Measurements from ENCODE around the gene NUDT22.

NUDT22 gene

DNA sequence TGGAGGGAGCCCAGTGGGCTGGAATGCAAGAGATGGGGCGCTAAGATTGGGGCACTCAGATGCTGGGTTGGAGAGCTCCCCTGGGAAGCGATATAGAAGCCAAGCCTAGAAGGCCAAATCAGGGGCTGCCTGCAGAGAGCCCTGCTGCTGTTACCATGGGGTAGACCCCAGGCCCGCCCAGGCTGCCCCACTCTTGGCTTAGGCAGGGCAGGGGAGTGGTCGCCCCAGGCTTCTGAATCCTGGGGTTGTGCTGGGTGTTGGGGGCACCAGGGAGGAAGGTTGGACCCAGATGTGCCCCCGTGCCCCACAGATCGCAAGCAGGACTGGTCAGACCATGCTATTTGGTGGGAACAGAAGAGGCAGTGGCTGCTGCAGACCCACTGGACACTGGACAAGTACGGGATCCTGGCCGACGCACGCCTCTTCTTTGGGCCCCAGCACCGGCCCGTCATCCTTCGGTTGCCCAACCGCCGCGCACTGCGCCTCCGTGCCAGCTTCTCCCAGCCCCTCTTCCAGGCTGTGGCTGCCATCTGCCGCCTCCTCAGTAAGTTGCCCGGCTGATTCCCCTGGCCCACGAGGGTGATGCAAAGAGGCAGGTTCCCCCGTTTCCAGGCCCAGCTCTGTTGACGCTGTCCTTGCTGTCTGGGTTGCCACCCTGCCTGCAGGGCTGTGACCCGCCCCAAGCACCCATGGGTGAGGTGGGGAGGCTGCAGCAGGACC is 15.6 kb upstream of the NUDT22 start:
- TF ChIP-seq, protein P1, sequence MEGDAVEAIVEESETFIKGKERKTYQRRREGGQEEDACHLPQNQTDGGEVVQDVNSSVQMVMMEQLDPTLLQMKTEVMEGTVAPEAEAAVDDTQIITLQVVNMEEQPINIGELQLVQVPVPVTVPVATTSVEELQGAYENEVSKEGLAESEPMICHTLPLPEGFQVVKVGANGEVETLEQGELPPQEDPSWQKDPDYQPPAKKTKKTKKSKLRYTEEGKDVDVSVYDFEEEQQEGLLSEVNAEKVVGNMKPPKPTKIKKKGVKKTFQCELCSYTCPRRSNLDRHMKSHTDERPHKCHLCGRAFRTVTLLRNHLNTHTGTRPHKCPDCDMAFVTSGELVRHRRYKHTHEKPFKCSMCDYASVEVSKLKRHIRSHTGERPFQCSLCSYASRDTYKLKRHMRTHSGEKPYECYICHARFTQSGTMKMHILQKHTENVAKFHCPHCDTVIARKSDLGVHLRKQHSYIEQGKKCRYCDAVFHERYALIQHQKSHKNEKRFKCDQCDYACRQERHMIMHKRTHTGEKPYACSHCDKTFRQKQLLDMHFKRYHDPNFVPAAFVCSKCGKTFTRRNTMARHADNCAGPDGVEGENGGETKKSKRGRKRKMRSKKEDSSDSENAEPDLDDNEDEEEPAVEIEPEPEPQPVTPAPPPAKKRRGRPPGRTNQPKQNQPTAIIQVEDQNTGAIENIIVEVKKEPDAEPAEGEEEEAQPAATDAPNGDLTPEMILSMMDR (IDR thresholded peaks at IDR 0.05; ENCODE audit: low read depth, low read length, missing control alignments): no peak
- no peak overlapping the region for H3K4me3 ChIP-seq (ENCODE audit: low read depth, low read length)
- no peak for DNase-seq (ENCODE audit: low read depth)

DNA sequence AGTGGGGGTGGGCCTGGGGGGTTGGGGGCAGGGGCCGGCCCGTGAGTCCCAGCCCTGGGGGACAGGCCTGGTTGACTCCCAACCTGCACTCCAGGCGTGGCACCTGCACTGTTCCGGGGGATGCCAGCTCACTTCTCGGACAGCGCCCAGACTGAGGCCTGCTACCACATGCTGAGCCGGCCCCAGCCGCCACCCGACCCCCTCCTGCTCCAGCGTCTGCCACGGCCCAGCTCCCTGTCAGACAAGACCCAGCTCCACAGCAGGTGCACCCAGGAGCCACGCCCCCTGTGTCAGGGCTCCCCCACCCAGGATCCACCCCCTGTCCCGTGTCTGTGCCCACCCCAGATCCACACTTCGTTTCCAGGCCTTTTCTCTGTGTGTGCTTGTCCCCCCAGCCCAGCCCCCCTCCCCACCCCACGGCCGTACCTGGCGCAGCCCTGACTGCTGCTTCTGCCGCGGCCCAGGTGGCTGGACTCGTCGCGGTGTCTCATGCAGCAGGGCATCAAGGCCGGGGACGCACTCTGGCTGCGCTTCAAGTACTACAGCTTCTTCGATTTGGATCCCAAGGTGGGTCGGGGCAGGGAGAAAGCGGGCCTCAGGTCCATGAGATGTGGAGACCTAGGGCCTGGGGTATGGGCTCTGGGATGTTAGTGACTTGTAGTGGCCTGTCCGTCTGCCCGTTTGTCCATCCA is 14.7 kb upstream of the NUDT22 start:
- no peak for DNase-seq (ENCODE audit: low read depth)
- no peak overlapping the region for H3K4me3 ChIP-seq (ENCODE audit: low read depth, low read length)
- TF ChIP-seq, protein P1 (IDR thresholded peaks at IDR 0.05; ENCODE audit: low read depth, low read length, missing control alignments): no peak

DNA sequence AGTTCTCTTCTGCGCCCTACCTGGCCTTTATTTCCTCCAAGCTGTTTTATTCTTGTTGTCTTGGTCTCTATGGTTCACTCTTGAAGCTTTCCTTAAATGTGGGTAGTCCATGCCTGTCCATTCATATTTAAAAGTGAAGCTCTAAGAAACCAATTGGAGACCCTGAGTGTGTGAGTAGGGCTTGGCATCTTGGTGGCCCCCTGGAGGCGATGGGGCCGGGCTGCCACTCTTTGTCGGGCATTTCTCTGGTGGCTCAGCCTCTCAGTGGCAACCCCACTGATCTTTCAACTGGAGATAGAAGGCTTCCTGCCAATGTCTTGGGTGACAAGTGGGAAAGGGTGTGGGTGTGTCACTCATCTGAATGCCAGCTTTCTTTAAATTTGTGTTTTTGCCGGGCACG is 9.2 kb upstream of the NUDT22 start:
- TF ChIP-seq, protein P1 (IDR thresholded peaks at IDR 0.05; ENCODE audit: low read depth, low read length, missing control alignments): peak; percentile 8
- H3K4me3 ChIP-seq (ENCODE audit: low read depth, low read length): no peak overlapping the region
- DNase-seq (ENCODE audit: low read depth): no peak

DNA sequence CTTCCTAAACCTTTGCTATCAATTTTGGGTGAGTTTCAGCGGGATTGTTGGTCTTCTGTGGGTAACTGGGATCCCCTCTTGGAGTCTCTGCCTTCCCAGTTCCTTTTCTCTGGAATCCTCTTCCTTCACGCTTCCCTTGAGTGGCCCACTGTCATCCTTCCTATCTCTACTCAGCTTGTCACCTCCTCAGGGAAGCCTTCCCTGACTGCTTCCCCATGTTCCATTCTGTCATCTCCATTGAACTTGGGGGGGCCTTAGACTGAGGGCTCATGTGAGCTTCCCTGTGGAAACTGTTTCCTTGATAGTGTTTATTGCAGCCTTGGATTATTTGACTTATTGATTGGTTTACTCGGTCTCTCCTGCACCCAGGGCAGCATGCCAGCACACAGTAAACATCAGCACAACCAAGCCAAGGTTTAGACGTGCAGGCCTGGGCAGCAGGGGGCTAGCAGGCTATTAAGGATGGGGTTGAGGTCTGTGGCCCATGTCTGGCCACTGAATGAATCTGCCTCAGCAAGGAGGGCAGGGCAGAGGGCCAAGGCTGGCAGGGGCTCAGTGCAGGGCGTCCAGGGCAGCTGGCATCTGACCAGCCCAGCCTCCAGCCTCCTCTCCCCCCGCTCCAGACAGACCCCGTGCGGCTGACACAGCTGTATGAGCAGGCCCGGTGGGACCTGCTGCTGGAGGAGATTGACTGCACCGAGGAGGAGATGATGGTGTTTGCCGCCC is 7.3 kb upstream of the NUDT22 start:
- TF ChIP-seq, protein P1 (IDR thresholded peaks at IDR 0.05; ENCODE audit: low read depth, low read length, missing control alignments): no peak
- H3K4me3 ChIP-seq (ENCODE audit: low read depth, low read length): no peak overlapping the region
- DNase-seq (ENCODE audit: low read depth): no peak

DNA sequence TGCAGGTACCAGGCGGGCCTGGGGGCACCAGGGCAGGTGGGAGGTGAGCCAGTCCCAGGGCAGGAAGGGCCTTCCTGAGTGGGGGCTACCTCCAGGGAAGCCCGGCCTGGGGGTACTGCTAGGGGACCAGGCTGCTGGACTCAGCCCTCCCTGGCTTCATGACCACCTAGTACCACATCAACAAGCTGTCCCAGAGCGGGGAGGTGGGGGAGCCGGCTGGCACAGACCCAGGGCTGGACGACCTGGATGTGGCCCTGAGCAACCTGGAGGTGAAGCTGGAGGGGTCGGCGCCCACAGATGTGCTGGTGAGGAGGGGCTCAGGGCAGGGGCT is 6.8 kb upstream of the NUDT22 start:
- DNase-seq (ENCODE audit: low read depth): no peak
- TF ChIP-seq, protein P1 (IDR thresholded peaks at IDR 0.05; ENCODE audit: low read depth, low read length, missing control alignments): no peak
- H3K4me3 ChIP-seq (ENCODE audit: low read depth, low read length): no peak overlapping the region

DNA sequence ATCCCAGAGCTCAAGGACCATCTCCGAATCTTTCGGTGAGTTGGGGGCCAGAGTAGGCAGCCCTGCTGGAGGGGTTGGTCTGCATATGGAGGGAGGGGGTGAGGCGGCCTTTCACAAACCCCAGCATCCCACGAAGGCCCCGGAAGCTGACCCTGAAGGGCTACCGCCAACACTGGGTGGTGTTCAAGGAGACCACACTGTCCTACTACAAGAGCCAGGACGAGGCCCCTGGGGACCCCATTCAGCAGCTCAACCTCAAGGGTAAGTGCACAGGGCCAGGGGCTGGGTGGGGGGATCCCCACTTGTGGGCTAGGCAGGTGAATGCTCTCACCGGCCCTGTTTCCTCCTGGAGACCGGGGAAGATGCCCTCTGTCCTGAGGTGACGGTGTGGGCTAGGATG is 6.3 kb upstream of the NUDT22 start:
- DNase-seq (ENCODE audit: low read depth): no peak
- no peak overlapping the region for H3K4me3 ChIP-seq (ENCODE audit: low read depth, low read length)
- TF ChIP-seq, protein P1 (IDR thresholded peaks at IDR 0.05; ENCODE audit: low read depth, low read length, missing control alignments): no peak

All from GM12864 (cell line).